Stimulated activated CD8-positive, alpha-beta memory T cell treated with anti-CD3 and anti-CD28 coated beads, Interleukin-15, amount 100 ng/mL, for 1 hour (primary cell): Measurements from ENCODE around the gene PLGLB1.
"Not testable (repeated sequence)": the region's sequence is repeated elsewhere in the genome, so short reads cannot be mapped to it uniquely, and the experiment has no call there.

Experiments
- DNase-seq: peaks from one replicate; pipeline ENCODE4 v3.0.0-alpha.2; 2020; ENCODE audit warnings: low read depth

The PLGLB1 gene

GRCh38 chr2:87021744-87022143 is at the start of gene PLGLB1:
PLGLB1 (minus strand) TSS chr2:87021844; CDS start chr2:87021783, 61 bp downstream.
- not testable (repeated sequence) for DNase-seq

- DNase-seq = not testable (repeated sequence)
Observed at GRCh38 chr2:87064305-87064704, 42.7 kb upstream of the PLGLB1 start.

- not testable (repeated sequence) for DNase-seq
Observed at GRCh38 chr2:87063431-87063830, 41.8 kb upstream of the PLGLB1 start.

- not testable (repeated sequence) for DNase-seq
Observed at GRCh38 chr2:87061519-87061918, 39.9 kb upstream of the PLGLB1 start.

GRCh38 chr2:87057606-87058005 is 36.0 kb upstream of the PLGLB1 start:
- DNase-seq = not testable (repeated sequence)

- DNase-seq = not testable (repeated sequence)
Observed at GRCh38 chr2:87056843-87057242, 35.2 kb upstream of the PLGLB1 start.

- DNase-seq = not testable (repeated sequence)
Observed at GRCh38 chr2:87056435-87056834, 34.8 kb upstream of the PLGLB1 start.

- not testable (repeated sequence) for DNase-seq
Observed at GRCh38 chr2:87054375-87054774, 32.7 kb upstream of the PLGLB1 start.

- not testable (repeated sequence) for DNase-seq
Observed at GRCh38 chr2:87041321-87041978, 19.8 kb upstream of the PLGLB1 start.

GRCh38 chr2:87028607-87029006 is 7.0 kb upstream of the PLGLB1 start:
- DNase-seq = not testable (repeated sequence)

- not testable (repeated sequence) for DNase-seq
Observed at GRCh38 chr2:87026816-87027215, 5.2 kb upstream of the PLGLB1 start.

GRCh38 chr2:87025927-87026326 is 4.3 kb upstream of the PLGLB1 start:
- DNase-seq = not testable (repeated sequence)

GRCh38 chr2:87023988-87024615 is 2.5 kb upstream of the PLGLB1 start:
- not testable (repeated sequence) for DNase-seq

- DNase-seq = not testable (repeated sequence)
Observed at GRCh38 chr2:87021043-87021442, 601 bp downstream of the PLGLB1 start.

- not testable (repeated sequence) for DNase-seq
Observed at GRCh38 chr2:87019053-87019452, 2.6 kb downstream of the PLGLB1 start.

- DNase-seq = not testable (repeated sequence)
Observed at GRCh38 chr2:87014489-87015169, 7.0 kb downstream of the PLGLB1 start.

GRCh38 chr2:87004398-87004797 is 17.2 kb downstream of the PLGLB1 start:
- not testable (repeated sequence) for DNase-seq
